Prostate gland (tissue), 2 donors: ENCODE data around the gene COMT.

Source experiments
- CTCF ChIP-seq, 4 experiments: fragments of 200-600 bp in 2 of 4; fragments of 450-650 bp in 2 of 4; sonication (generic) in 2 of 4; IDR thresholded peaks; 1 replicate in 3 of 4; 2 replicates in 1 of 4; pipeline ENCODE4 v1.5.1; 2016 to 2019; ENCODE audit warnings: antibody characterized with exemption in 4 of 4, mild to moderate bottlenecking in 2 of 4, moderate library complexity in 2 of 4
- POLR2A ChIP-seq: fragments of 450-650 bp; IDR thresholded peaks from one replicate; pipeline ENCODE4 v1.6.1; 2016; ENCODE audit warnings: antibody characterized with exemption, mild to moderate bottlenecking
- POLR2AphosphoS5 ChIP-seq: sonication (generic); formaldehyde crosslinking; IDR thresholded peaks from one replicate; pipeline ENCODE4 v1.6.1; 2017; ENCODE audit warnings: antibody characterized with exemption

- TF ChIP-seq CTCF (IDR thresholded peaks at IDR 0.05) (no peak), POLR2A (no peak), POLR2AphosphoS5 (no peak)
Measured at GRCh38 chr22:19895160-19895849, 46.3 kb upstream of the COMT start.
